Upper lobe of right lung (tissue), 1 donor: Measurements from ENCODE around the gene STYXL1. TPM values are rescaled to one million over a fixed set of nuclear protein-coding genes. Genes with fewer than 3 reads are reported as not detected.
A peak's percentile ranks its signal among the peaks of the same experiment; 100 is the strongest.

Source experiments
- ATAC-seq: fragments of 200-7000 bp; cut with Tn5 transposase; one replicate; pipeline ENCODE4 v1.9.1; 2020; ENCODE audit warnings: mild to moderate bottlenecking, moderate library complexity
- DNase-seq: peaks from one replicate; pipeline ENCODE4 v3.0.0-alpha.2; 2020
- H3K27ac ChIP-seq: fragments of 200-600 bp; one replicate; pipeline ENCODE4 v1.8.0; 2022
- H3K27me3 ChIP-seq: fragments of 200-600 bp; one replicate; pipeline ENCODE4 v1.8.0; 2022; ENCODE audit warnings: mild to moderate bottlenecking
- H3K36me3 ChIP-seq: fragments of 200-600 bp; one replicate; pipeline ENCODE4 v1.8.0; 2022
- H3K4me1 ChIP-seq: fragments of 200-600 bp; one replicate; pipeline ENCODE4 v1.8.0; 2022
- H3K4me3 ChIP-seq: fragments of 200-600 bp; one replicate; pipeline ENCODE4 v1.8.0; 2022; ENCODE audit warnings: mild to moderate bottlenecking
- H3K9me3 ChIP-seq: fragments of 200-600 bp; one replicate; pipeline ENCODE4 v1.8.0; 2022
- CTCF ChIP-seq: fragments of 200-600 bp; IDR thresholded peaks from one replicate; pipeline ENCODE4 v1.8.0; 2022; ENCODE audit warnings: antibody characterized with exemption
- intact Hi-C: fragments of 100-400 bp; cut with DNase I; formaldehyde crosslinking; loops from one replicate; pipeline ENCODE4 v1.11.0; 2022
- total RNA-seq: library from RNA; stranded (reverse); fragmentation: NEBNext Ultra II Directional; extraction: Animal tissue kit (Norgen Biotek cat#: 25700); gene quantifications from one replicate; pipeline ENCODE4 v1.2.1, GENCODE V29; 2021
- donor health status: DM: no; HTN: yes; CAD: no; lungs with severe emphysema.

STYXL1 gene
- total RNA-seq, 1 donor from 2014 or later: 20.9 TPM

GRCh38 chr7:75950111-75950681 is 97.6 kb downstream of the STYXL1 start:
- intact Hi-C loops: no loop called here

GRCh38 chr7:75948179-75948578 is 99.6 kb downstream of the STYXL1 start:
- no peak overlapping the region for H3K4me3 ChIP-seq
- H3K4me1 ChIP-seq: peaks cover 30% of the 10 kb centered on the region
- H3K27ac ChIP-seq: peak overlapping the region; percentile 42
- no peak for DNase-seq
- no peak for TF ChIP-seq CTCF
- H3K27me3 ChIP-seq: no peaks in the 10 kb centered on the region
- no peaks in the 10 kb centered on the region for H3K36me3 ChIP-seq
- intact Hi-C loops: no loop called here
- no peaks in the 10 kb centered on the region for H3K9me3 ChIP-seq
- ATAC-seq: peak; percentile 55

More at GRCh38 chr7:75950111-75950681, 97.6 kb downstream of the STYXL1 start:
- H3K27ac ChIP-seq: no peak overlapping the region
- no peaks in the 10 kb centered on the region for H3K27me3 ChIP-seq
- no peak for DNase-seq
- H3K9me3 ChIP-seq: no peaks in the 10 kb centered on the region
- H3K4me1 ChIP-seq: peaks cover 23% of the 10 kb centered on the region
- TF ChIP-seq CTCF: no peak
- peaks cover 16% of the 10 kb centered on the region for H3K36me3 ChIP-seq
- H3K4me3 ChIP-seq: no peak overlapping the region
- no peak for ATAC-seq

Other genes with a start within 250 kb of the STYXL1 start
- 4.8 TPM for gene CCL24, start 234.2 kb downstream of the STYXL1 start, total RNA-seq
- 68.6 TPM for gene RHBDD2, start 169.0 kb downstream of the STYXL1 start, total RNA-seq
- gene POR, start 132.8 kb downstream of the STYXL1 start, total RNA-seq: 232 TPM
- 43.9 TPM for gene TMEM120A, start 53.4 kb downstream of the STYXL1 start, total RNA-seq
- gene MDH2, start 106 bp upstream of the STYXL1 start, total RNA-seq: 106 TPM
- 1.1 TPM for gene SRRM3, start 153.9 kb upstream of the STYXL1 start, total RNA-seq